HL-60 (cell line): ENCODE data around the gene GPALPP1.

Source experiments
- POLR2AphosphoS5 ChIP-seq: IDR thresholded peaks from 2 replicates; pipeline ENCODE4 v1.6.1; 2012; ENCODE audit warnings: low read depth
- TF ChIP-seq, protein P1 (sequence below): IDR thresholded peaks from one replicate; pipeline ENCODE4 v1.5.1; 2011; ENCODE audit warnings: low read length, control low read depth, inconsistent platforms; ENCODE audit not compliant: insufficient read depth

DNA sequence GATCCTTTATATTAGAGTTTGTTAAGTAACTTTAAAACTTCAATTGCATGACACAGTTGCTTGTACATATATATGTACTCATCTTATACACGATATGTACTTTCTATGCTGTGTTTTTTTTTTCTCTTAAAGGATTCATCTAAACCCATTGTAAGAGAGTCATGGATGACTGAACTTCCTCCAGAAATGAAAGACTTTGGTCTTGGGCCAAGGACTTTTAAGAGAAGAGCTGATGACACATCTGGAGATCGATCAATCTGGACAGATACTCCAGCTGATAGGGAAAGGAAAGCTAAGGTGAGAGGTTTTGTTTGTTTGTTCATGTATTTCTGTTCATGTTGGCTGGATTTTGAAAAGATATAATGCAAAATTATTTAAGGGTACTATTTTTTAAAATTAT lies 26.0 kb downstream of the GPALPP1 start:
- TF ChIP-seq, protein P1, sequence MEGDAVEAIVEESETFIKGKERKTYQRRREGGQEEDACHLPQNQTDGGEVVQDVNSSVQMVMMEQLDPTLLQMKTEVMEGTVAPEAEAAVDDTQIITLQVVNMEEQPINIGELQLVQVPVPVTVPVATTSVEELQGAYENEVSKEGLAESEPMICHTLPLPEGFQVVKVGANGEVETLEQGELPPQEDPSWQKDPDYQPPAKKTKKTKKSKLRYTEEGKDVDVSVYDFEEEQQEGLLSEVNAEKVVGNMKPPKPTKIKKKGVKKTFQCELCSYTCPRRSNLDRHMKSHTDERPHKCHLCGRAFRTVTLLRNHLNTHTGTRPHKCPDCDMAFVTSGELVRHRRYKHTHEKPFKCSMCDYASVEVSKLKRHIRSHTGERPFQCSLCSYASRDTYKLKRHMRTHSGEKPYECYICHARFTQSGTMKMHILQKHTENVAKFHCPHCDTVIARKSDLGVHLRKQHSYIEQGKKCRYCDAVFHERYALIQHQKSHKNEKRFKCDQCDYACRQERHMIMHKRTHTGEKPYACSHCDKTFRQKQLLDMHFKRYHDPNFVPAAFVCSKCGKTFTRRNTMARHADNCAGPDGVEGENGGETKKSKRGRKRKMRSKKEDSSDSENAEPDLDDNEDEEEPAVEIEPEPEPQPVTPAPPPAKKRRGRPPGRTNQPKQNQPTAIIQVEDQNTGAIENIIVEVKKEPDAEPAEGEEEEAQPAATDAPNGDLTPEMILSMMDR: no peak
- TF ChIP-seq POLR2AphosphoS5: no peak
